Ovary (tissue), 9 donors: ENCODE measurements around the gene TNPO3. TPM values are rescaled to one million over a fixed set of nuclear protein-coding genes. Genes with fewer than 3 reads are reported as not detected.

Source experiments
- DNase-seq, 5 donors: peaks; one replicate each; pipeline ENCODE4 v3.0.0-alpha.2; 2019 to 2020
- H3K27ac ChIP-seq, 2 donors: fragments of 200-600 bp; one replicate each; pipeline versions ENCODE4 v1.5.1 to v1.8.0; 2019 to 2022
- H3K27me3 ChIP-seq: fragments of 200-600 bp; one replicate; pipeline ENCODE4 v1.8.0; 2022
- H3K36me3 ChIP-seq: fragments of 200-600 bp; sonication (generic); one replicate; pipeline ENCODE4 v1.5.1; 2019
- H3K4me1 ChIP-seq: one replicate; pipeline ENCODE4 v1.8.1; 2013; ENCODE audit warnings: mild to moderate bottlenecking, moderate library complexity; ENCODE audit not compliant: insufficient read depth
- H3K4me3 ChIP-seq: fragments of 200-600 bp; sonication (generic); one replicate; pipeline ENCODE4 v1.5.1; 2017
- H3K9me3 ChIP-seq, 2 donors: fragments of 200-600 bp in 1 of 2; sonication (generic) in 1 of 2; one replicate each; pipeline versions ENCODE4 v1.5.1 to v1.8.1; 2013 to 2019; ENCODE audit warnings: mild to moderate bottlenecking in 1 of 2, moderate library complexity in 1 of 2
- EP300 ChIP-seq: sonication (generic); formaldehyde crosslinking; IDR thresholded peaks from one replicate; pipeline ENCODE4 v1.6.1; 2017; ENCODE audit warnings: antibody characterized with exemption
- POLR2A ChIP-seq: fragments of 450-650 bp; IDR thresholded peaks from one replicate; pipeline ENCODE4 v1.6.1; 2017; ENCODE audit warnings: antibody characterized with exemption, mild to moderate bottlenecking, moderate library complexity
- WGBS, 3 donors: extraction: QIAGEN DNeasy Blood & Tissue Kit in 1 of 3; methylation state at CpG; one replicate each; pipeline versions ENCODE4 v1.1.5 to v1.1.7; 2013 to 2017; 5-methylcytosine and 5-hydroxymethylcytosine counted together
- intact Hi-C, 4 donors: fragments of 100-400 bp; cut with DNase I; formaldehyde crosslinking; loops; one replicate each; pipeline versions ENCODE4 v1.11.0 to v1.15.1; 2022 to 2023
- polyA plus RNA-seq, 2 donors: library from polyadenylated mRNA; stranded (reverse); fragments of 200-250 nt in 1 of 2; fragments of 350-450 nt in 1 of 2; fragmentation: Illumina TruSeq in 1 of 2; extraction: RNeasy Lipid Tissue Mini Kit (QIAGEN cat#74804) in 1 of 2; gene quantifications; one replicate each; pipeline ENCODE4 v1.2.3, GENCODE V29; 2013 to 2014
- total RNA-seq, 7 donors: library from RNA; depleted of rRNA in 2 of 7; stranded (reverse); fragments of >200 nt in 2 of 7; fragmentation: NEBNext Ultra II Directional in 3 of 7; extraction: Animal tissue kit (Norgen Biotek cat#: 25700) in 3 of 7; gene quantifications; one replicate each; pipeline versions ENCODE4 v1.1.0 to v1.2.4, GENCODE V29; 2016 to 2023
- TF ChIP-seq, protein P1 (sequence below), 3 donors: fragments of 450-650 bp in 2 of 3; fragments of 200-600 bp in 1 of 3; IDR thresholded peaks; one replicate each; pipeline versions ENCODE4 v1.5.1 to v1.8.0; 2016 to 2022; ENCODE audit warnings: antibody characterized with exemption in 3 of 3, mild to moderate bottlenecking in 1 of 3
- donor health status: DM: no; HTN: no; CAD: no; lungs with moderate emphysema.
- donor health status: DM: no; HTN: no; CAD: no.
- donor health status: Bipolar disorder and iron deficiency.
- donor health status: DM: yes; HTN: yes; CAD: no.
- donor health status: DM: no; HTN: no; CAD: no.
- donor health status: DM: yes; HTN: yes; CAD: no.

Gene TNPO3
- total and polyA plus RNA-seq, 9 donors = 18.6 to 40.1 (median 30.9) TPM

DNA sequence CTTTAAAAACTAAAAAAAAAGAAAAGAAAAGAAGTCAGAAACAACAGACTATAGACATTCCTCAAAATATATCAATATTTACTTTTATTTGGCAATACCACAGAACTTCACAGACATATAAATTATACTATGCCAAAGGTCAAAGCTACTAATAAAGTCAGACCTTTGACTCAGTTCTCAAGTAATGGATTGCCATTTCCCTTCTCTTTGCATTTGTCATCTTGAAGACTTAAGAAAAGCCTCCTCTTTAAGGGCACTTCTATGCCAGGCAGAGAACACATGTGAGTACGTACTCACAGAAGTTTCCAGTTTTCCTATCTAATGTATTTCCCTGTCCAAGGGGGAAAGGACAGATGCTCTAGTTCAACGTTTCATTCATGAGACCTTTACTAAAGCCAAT lies 37.6 kb downstream of the TNPO3 start:
- H3K4me1 ChIP-seq = no peaks in the 10 kb centered on the region
- H3K27ac ChIP-seq = no peak overlapping the region
- H3K4me3 ChIP-seq = no peak overlapping the region
- H3K36me3 ChIP-seq = no peaks in the 10 kb centered on the region
- WGBS, 3 donors = 63 to 72% (median 71%) methylated on average over 2 of the region's 2 CpGs
- intact Hi-C loops = no loop called here
- no peaks in the 10 kb centered on the region for H3K27me3 ChIP-seq
- H3K9me3 ChIP-seq = no peaks in the 10 kb centered on the region
- TF ChIP-seq POLR2A (no peak), EP300 (no peak)
- TF ChIP-seq, protein P1, sequence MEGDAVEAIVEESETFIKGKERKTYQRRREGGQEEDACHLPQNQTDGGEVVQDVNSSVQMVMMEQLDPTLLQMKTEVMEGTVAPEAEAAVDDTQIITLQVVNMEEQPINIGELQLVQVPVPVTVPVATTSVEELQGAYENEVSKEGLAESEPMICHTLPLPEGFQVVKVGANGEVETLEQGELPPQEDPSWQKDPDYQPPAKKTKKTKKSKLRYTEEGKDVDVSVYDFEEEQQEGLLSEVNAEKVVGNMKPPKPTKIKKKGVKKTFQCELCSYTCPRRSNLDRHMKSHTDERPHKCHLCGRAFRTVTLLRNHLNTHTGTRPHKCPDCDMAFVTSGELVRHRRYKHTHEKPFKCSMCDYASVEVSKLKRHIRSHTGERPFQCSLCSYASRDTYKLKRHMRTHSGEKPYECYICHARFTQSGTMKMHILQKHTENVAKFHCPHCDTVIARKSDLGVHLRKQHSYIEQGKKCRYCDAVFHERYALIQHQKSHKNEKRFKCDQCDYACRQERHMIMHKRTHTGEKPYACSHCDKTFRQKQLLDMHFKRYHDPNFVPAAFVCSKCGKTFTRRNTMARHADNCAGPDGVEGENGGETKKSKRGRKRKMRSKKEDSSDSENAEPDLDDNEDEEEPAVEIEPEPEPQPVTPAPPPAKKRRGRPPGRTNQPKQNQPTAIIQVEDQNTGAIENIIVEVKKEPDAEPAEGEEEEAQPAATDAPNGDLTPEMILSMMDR (IDR thresholded peaks at IDR 0.05) = no peak
- DNase-seq = no peak

DNA sequence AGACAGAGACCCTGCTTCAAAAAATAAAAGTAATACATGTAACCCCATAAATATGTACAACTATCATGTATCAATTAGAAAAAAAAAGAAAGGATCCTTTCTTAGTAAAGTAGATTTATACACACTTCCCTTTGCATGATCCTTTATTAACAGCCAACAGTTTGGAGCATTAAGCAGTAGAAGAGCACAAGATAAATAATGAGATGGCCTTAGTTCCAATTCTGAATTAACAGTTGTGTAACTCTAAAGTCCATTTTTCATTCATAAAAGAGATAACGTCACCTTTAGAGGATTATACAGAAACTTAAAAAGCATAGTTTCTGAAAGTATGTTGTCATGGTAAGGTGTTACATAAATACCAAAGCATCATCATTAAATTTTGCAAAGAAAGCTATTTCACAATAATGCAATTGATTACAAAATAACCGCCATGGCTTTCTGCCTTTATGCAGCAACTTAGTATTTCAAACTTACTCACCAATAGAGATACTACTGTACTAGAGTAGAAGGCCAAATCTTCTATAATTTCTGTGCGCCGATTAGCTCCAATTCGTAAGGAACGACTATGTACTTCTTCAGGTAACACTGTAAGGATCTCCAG lies 40.3 kb downstream of the TNPO3 start:
- no peaks in the 10 kb centered on the region for H3K9me3 ChIP-seq
- no peak overlapping the region for H3K4me3 ChIP-seq
- H3K27ac ChIP-seq = no peak overlapping the region
- no peak for TF ChIP-seq EP300
- no peak for TF ChIP-seq POLR2A
- TF ChIP-seq, protein P1 (IDR thresholded peaks at IDR 0.05) = no peak
- no peaks in the 10 kb centered on the region for H3K27me3 ChIP-seq
- intact Hi-C loops = no loop called here
- no peaks in the 10 kb centered on the region for H3K4me1 ChIP-seq
- WGBS, 3 donors = 95 to 96% (median 95%) methylated on average over 6 of the region's 6 CpGs
- H3K36me3 ChIP-seq = no peaks in the 10 kb centered on the region
- no peak for DNase-seq

DNA sequence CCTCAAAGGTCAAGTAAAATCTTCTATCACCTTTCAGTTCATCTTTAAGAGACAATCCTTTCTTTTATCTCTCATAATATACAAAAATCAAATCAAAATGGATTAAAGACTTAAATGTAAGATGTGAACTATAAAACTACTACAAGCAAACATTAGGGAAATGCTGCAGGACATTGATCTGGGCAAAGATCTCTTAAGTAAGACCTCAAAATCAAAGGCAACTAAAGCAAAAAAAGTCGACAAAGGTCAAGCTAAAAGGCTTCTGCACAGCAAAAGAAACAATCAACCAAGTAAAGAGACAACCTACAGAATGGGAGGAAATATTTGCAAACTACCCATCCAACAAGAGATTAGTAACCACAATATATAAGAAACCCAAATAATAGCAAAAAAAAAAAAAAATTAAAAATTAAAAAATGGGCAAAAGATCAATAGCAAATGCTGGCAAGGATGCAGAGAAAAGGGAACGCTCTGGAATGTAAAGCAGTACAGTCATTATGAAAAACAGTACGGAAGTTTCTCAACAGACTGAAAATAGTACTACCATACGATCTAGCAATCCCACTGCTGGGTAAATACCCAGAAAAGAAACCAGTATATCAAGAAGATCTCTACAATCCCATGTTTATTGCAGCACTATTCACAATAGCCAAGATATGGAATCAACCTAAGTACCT lies 41.7 kb downstream of the TNPO3 start:
- H3K36me3 ChIP-seq = no peaks in the 10 kb centered on the region
- H3K4me1 ChIP-seq = no peaks in the 10 kb centered on the region
- H3K27ac ChIP-seq = no peak overlapping the region
- intact Hi-C loops = no loop called here
- no peaks in the 10 kb centered on the region for H3K27me3 ChIP-seq
- no peaks in the 10 kb centered on the region for H3K9me3 ChIP-seq
- no peak overlapping the region for H3K4me3 ChIP-seq
- DNase-seq = no peak
- no peak for TF ChIP-seq POLR2A
- TF ChIP-seq, protein P1 (IDR thresholded peaks at IDR 0.05) = no peak
- WGBS, 3 donors = 80 to 85% (median 81%) methylated on average over 4 of the region's 4 CpGs

DNA sequence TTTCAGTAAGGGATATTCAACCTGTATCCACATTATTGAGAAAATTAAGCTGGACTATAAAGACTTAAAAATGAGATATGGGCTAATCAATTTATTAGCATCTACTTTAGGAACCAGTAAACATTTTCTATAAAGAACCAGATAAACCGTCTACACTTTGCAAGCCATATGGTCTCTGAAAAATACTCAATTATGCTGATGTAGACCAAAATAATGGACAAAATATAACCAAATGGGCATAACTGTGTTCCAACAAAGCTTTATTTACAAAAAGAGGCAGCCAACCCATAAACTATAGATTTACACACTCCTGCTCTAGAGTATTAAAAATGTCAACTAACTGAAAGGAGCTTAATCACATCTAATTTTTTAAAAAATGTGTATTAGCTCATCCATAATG lies 42.3 kb downstream of the TNPO3 start:
- Histone ChIP-seq H3K4me1 (no peaks in the 10 kb centered on the region), H3K27ac (no peak overlapping the region), H3K27me3 (no peaks in the 10 kb centered on the region), H3K36me3 (no peaks in the 10 kb centered on the region), H3K9me3 (no peaks in the 10 kb centered on the region), H3K4me3 (no peak overlapping the region)
- WGBS, 3 donors = 95 to 100% (median 96%) methylated on average over 1 of the region's 1 CpG
- TF ChIP-seq POLR2A (no peak), EP300 (no peak)
- TF ChIP-seq, protein P1 (IDR thresholded peaks at IDR 0.05) = no peak
- intact Hi-C loops = no loop called here
- DNase-seq = no peak
